Neutrophil (primary cell): ENCODE results near the gene LIM2.
"Not testable (repeated sequence)": the region's sequence is repeated elsewhere in the genome, so short reads cannot be mapped to it uniquely, and the experiment has no call there.

Experiments
- H3K27ac ChIP-seq: fragments of 200-600 bp; sonication (generic); 2 replicates; pipeline ENCODE4 v1.5.1; 2016; ENCODE audit warnings: mild to moderate bottlenecking, moderate library complexity
- H3K27me3 ChIP-seq: fragments of 200-600 bp; sonication (generic); 2 replicates; pipeline ENCODE4 v1.6.0; 2016; ENCODE audit warnings: mild to moderate bottlenecking
- H3K36me3 ChIP-seq: fragments of 200-600 bp; sonication (generic); 2 replicates; pipeline ENCODE4 v1.5.1; 2017
- H3K4me1 ChIP-seq, 2 experiments: fragments of 200-600 bp in 1 of 2; sonication (generic) in 1 of 2; 1 replicate in 1 of 2; 2 replicates in 1 of 2; pipeline versions ENCODE4 v1.5.1 to v1.6.1; 2013 to 2016; ENCODE audit warnings: low read depth in 1 of 2, low read length in 1 of 2, mild to moderate bottlenecking in 1 of 2, moderate library complexity in 1 of 2; ENCODE audit not compliant: control insufficient read depth in 1 of 2, insufficient read depth in 1 of 2
- H3K4me3 ChIP-seq, 2 experiments: fragments of 200-600 bp in 1 of 2; sonication (generic) in 1 of 2; 1 replicate in 1 of 2; 2 replicates in 1 of 2; pipeline ENCODE4 v1.5.1; 2013 to 2016; ENCODE audit warnings: low read depth in 1 of 2, low read length in 1 of 2, mild to moderate bottlenecking in 1 of 2, moderate library complexity in 1 of 2
- H3K9me3 ChIP-seq: fragments of 200-600 bp; sonication (generic); 2 replicates; pipeline ENCODE4 v1.5.1; 2016
- TF ChIP-seq, protein P1 (sequence below): fragments of 200-600 bp; sonication (generic); IDR thresholded peaks from 2 replicates; pipeline ENCODE4 v1.5.1; 2016; ENCODE audit warnings: antibody characterized with exemption

The LIM2 gene

DNA sequence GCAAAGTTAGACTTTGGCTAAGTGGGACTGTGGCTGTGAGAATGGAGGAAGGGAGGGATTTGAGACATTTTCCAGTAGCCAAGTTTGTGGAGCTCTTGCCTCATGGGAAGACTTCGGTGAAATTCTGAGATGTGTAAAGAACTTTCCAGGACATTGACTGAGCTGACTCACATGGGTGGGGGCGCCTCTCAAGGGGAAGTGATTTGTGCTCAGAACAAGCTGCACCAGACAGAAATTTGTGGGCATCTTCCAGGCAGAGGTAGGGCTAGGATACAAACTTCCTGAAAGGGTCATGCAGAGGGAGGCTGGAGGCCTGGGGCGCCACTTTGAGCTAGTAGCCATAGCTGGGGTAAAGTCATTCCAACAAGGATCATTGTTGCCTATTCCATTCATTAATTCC is 39.4 kb upstream of the LIM2 start:
- Histone ChIP-seq H3K27ac (no peak overlapping the region), H3K9me3 (no peaks in the 10 kb centered on the region), H3K4me3 (no peak overlapping the region), H3K27me3 (no peaks in the 10 kb centered on the region), H3K4me1 (peaks cover 20 to 23% of the 10 kb centered on the region in 2 experiments), H3K36me3 (no peaks in the 10 kb centered on the region)
- TF ChIP-seq, protein P1, sequence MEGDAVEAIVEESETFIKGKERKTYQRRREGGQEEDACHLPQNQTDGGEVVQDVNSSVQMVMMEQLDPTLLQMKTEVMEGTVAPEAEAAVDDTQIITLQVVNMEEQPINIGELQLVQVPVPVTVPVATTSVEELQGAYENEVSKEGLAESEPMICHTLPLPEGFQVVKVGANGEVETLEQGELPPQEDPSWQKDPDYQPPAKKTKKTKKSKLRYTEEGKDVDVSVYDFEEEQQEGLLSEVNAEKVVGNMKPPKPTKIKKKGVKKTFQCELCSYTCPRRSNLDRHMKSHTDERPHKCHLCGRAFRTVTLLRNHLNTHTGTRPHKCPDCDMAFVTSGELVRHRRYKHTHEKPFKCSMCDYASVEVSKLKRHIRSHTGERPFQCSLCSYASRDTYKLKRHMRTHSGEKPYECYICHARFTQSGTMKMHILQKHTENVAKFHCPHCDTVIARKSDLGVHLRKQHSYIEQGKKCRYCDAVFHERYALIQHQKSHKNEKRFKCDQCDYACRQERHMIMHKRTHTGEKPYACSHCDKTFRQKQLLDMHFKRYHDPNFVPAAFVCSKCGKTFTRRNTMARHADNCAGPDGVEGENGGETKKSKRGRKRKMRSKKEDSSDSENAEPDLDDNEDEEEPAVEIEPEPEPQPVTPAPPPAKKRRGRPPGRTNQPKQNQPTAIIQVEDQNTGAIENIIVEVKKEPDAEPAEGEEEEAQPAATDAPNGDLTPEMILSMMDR: no peak

DNA sequence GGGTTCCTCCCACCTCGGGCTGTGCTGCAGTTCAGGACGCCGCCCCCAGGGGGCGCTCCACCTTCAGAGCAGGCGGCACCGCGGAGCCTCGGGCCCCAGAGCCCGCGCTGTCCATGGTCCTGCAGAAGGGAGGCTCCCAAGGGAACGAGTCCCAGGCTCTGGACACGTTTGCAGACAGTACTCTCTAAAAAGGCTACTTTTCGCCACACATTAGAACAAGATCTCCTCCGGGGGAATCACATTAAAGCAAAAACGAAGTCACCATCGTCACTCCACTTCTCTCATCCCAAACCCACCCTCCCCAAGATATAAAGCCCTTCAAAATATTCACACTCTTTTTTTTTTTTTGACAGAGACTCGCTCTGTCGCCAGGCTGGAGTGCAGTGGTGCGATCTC is 34.3 kb upstream of the LIM2 start:
- Histone ChIP-seq H3K36me3 (no peaks in the 10 kb centered on the region), H3K9me3 (no peaks in the 10 kb centered on the region), H3K27ac (peak overlapping the region; percentile 33), H3K4me3 (peak overlapping the region; percentile 35 to 60), H3K4me1 (peaks cover 32% of the 10 kb centered on the region in 2 experiments), H3K27me3 (peaks cover 11% of the 10 kb centered on the region)
- TF ChIP-seq, protein P1: peak; percentile 98

DNA sequence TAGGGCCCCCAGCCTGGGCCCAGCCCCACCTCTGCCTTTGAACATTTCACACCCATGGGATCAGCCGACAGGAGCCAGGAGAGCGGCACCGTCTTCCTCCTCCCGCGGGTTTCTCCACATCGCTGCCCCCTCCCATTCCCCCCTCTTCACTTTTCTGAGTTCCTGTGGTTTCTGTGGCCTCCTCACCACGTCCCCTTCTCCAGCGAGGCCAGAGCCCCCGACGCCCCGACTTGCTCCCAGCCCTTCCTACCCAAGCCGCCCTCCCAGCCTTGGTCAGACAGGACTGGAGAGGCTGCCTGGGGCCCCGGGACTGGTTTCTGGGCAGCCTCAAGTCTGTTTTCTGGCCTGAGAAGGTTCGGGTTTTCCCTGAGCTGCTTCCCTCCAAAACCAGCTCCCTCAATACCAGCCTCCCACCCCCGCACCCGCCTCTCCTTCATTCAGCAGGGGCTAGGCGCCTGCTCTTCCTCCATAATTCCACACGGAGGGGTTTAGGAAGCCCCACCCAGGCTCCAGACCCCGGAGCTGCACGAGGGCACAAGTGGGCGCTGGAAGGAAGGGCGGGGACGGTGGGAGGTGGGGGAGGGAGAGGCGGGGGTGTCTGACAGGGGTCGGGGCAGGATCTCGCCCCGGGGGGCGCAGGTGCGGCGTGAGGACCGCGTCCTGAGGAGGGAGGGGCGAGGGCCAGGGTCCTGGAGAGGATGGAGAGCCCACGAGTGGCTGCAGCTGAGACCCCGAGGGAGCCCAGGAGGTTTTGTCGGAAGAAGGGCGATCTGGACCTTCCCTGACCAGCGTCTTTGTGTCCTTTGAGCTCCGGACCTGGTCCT is 33.7 kb upstream of the LIM2 start:
- H3K27ac ChIP-seq: peak overlapping the region; percentile 33
- no peaks in the 10 kb centered on the region for H3K36me3 ChIP-seq
- TF ChIP-seq, protein P1: no peak
- peaks cover 11% of the 10 kb centered on the region for H3K27me3 ChIP-seq
- no peaks in the 10 kb centered on the region for H3K9me3 ChIP-seq
- H3K4me3 ChIP-seq: peak overlapping the region; percentile 35 to 60
- peaks cover 38 to 39% of the 10 kb centered on the region in 2 experiments for H3K4me1 ChIP-seq

DNA sequence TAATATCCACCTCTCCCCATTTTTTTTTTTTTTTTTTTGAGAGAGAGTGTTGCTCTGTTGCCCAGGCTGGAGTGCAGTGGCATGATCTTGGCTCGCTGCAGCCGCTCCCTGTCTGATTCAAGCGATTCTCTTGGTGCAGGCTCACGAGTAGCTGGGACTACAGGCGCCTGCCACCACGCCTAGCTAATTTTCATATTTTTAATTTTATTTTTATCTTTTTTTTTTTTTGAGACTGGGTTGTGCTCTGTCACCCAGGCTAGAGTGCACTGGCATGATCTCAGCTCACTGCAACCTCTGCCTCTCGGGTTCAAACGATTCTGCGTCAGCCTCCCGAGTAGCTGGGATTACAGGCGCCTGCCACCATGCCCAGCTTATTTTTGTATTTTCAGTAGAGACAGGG is 32.7 kb upstream of the LIM2 start:
- not testable (repeated sequence) for H3K36me3 ChIP-seq, H3K9me3 ChIP-seq, H3K27ac ChIP-seq, H3K4me3 ChIP-seq
- H3K4me1 ChIP-seq: peaks cover 43 to 45% of the 10 kb centered on the region in 2 experiments
- peaks cover 11% of the 10 kb centered on the region for H3K27me3 ChIP-seq

DNA sequence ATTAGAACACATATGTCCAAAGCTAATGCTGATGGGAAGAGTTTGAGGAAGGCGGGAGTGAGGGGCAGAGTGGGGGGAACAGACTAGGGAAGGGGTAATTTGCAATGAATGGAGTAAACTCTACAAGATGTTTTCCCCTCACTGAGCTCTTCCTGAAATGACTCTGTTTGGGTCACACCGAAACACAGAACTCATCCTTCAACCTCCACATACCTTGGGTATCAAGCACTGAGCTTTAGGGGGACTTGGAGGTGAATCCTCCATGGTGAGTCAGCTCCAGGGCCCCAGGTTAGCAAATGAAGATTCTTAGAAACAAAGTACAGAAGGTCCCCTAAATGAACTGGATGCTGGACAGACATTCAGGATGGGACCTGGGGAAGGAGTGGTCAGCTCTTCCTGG is 30.9 kb upstream of the LIM2 start:
- no peak overlapping the region for H3K4me3 ChIP-seq
- H3K36me3 ChIP-seq: peaks cover 19% of the 10 kb centered on the region
- TF ChIP-seq, protein P1: no peak
- no peaks in the 10 kb centered on the region for H3K9me3 ChIP-seq
- peak overlapping the region; percentile 98 for H3K27ac ChIP-seq
- H3K27me3 ChIP-seq: peaks cover 11% of the 10 kb centered on the region
- peaks cover 43 to 45% of the 10 kb centered on the region in 2 experiments for H3K4me1 ChIP-seq

DNA sequence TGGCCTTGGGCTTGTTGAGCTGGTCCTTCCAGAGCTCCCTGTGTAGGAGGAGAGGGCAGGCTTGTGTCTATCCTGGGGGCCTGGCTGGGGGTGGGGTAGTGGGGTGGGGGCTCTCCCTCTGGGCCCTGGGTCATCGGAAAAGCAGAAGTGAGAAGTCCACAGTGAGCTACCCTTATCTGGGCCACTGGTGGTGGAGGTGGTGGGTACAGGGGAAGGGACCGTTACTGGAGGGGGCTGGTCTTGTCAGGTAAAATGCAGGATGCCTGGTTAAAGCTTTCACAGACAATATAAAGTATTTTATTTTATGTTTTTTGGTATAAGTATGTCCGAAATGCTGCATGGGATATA is 30.0 kb upstream of the LIM2 start:
- peaks cover 28% of the 10 kb centered on the region for H3K36me3 ChIP-seq
- peak overlapping the region; percentile 98 for H3K27ac ChIP-seq
- TF ChIP-seq, protein P1: no peak
- peaks cover 43 to 45% of the 10 kb centered on the region in 2 experiments for H3K4me1 ChIP-seq
- no peaks in the 10 kb centered on the region for H3K9me3 ChIP-seq
- H3K4me3 ChIP-seq: peak overlapping the region; percentile 62 to 64
- peaks cover 11% of the 10 kb centered on the region for H3K27me3 ChIP-seq
